GM12878 (cell line): ENCODE results near the gene SLC9A3. TPM values are rescaled to one million over a fixed set of nuclear protein-coding genes. Genes with fewer than 3 reads are reported as not detected.

Source experiments
- ATF7 ChIP-seq: fragments of 450-650 bp; IDR thresholded peaks from 2 replicates; pipeline ENCODE4 v1.6.1; 2016; ENCODE audit warnings: low read depth, mild to moderate bottlenecking
- BACH1 ChIP-seq: fragments of 450-650 bp; IDR thresholded peaks from 2 replicates; pipeline ENCODE4 v1.6.1; 2017; ENCODE audit warnings: mild to moderate bottlenecking, borderline replicate concordance
- MEF2B ChIP-seq: fragments of 450-650 bp; IDR thresholded peaks from 2 replicates; pipeline ENCODE4 v1.6.1; 2018; ENCODE audit warnings: mild to moderate bottlenecking, moderate library complexity; ENCODE audit not compliant: partially characterized antibody, poor library complexity, severe bottlenecking
- MTA2 ChIP-seq: fragments of 450-650 bp; IDR thresholded peaks from 2 replicates; pipeline ENCODE4 v1.6.1; 2016; ENCODE audit warnings: low read depth, mild to moderate bottlenecking, moderate library complexity
- MTA3 ChIP-seq: IDR thresholded peaks from 2 replicates; pipeline ENCODE4 v1.6.1; 2012; ENCODE audit warnings: low read length, inconsistent platforms, borderline replicate concordance
- NFIC ChIP-seq: IDR thresholded peaks from 2 replicates; pipeline ENCODE4 v1.6.1; 2012; ENCODE audit warnings: low read depth, mild to moderate bottlenecking, inconsistent platforms, low read length, moderate library complexity
- RBBP5 ChIP-seq: fragments of 200-600 bp; sonication (generic); conservative IDR thresholded peaks from 2 replicates; pipeline ENCODE4 v1.6.1; 2016
- RCOR1 ChIP-seq: conservative IDR thresholded peaks from 2 replicates; pipeline ENCODE4 v1.6.1; 2012; ENCODE audit warnings: low read depth, low read length, improper control_type of control experiment
- RELA ChIP-seq: fragments of 450-650 bp; IDR thresholded peaks from 2 replicates; pipeline ENCODE4 v1.8.0; 2014; ENCODE audit warnings: borderline replicate concordance; ENCODE audit not compliant: partially characterized antibody
- SMC3 ChIP-seq: IDR thresholded peaks from 2 replicates; pipeline ENCODE4 v1.6.1; 2011; ENCODE audit warnings: low read length, improper control_type of control experiment, borderline replicate concordance
- YY1 ChIP-seq: IDR thresholded peaks from 2 replicates; pipeline ENCODE4 v1.6.1; 2011; ENCODE audit warnings: low read depth, mild to moderate bottlenecking, low read length
- ZNF274 ChIP-seq: IDR thresholded peaks from one replicate; pipeline ENCODE4 v1.8.0; 2011; ENCODE audit not compliant: insufficient read length, insufficient read depth
- ZSCAN29 ChIP-seq: fragments of 450-650 bp; IDR thresholded peaks from 2 replicates; pipeline ENCODE4 v1.6.1; 2017; ENCODE audit warnings: mild to moderate bottlenecking, moderate library complexity
- polyA plus RNA-seq, 11 experiments: library from polyadenylated mRNA; depleted of rRNA in 4 of 11; unstranded in 6 of 11; stranded (reverse) in 5 of 11; fragments of >200 nt; fragmentation: Nextera tagmentation in 4 of 11; fragmentation: Illumina TruSeq in 1 of 11; extraction: Ambion mirVana in 4 of 11; extraction: Trizol in 1 of 11; gene quantifications; 1 replicate in 1 of 11; 2 replicates in 10 of 11; pipeline versions ENCODE4 v1.2.1 to v1.2.3, GENCODE V29; 2011 to 2016; ENCODE audit warnings: inconsistent platforms in 2 of 11, missing spikeins in 2 of 11, low read depth in 1 of 11
- total RNA-seq, 4 experiments: library from RNA; depleted of rRNA in 3 of 4; stranded (reverse); fragments of >200 nt in 3 of 4; fragmentation: Illumina TruSeq in 1 of 4; extraction: Trizol in 1 of 4; gene quantifications; 2 replicates each; pipeline versions ENCODE4 v1.2.1 to v1.2.3, GENCODE V29; 2013 to 2021
- TF ChIP-seq, protein P1 (sequence below): fragments of 450-650 bp; IDR thresholded peaks from 2 replicates; pipeline ENCODE4 v1.6.1; 2017; ENCODE audit warnings: mild to moderate bottlenecking, moderate library complexity
- TF ChIP-seq, protein P2 (sequence below): fragments of 450-650 bp; IDR thresholded peaks from 2 replicates; pipeline ENCODE4 v1.6.1; 2017; ENCODE audit warnings: mild to moderate bottlenecking, moderate library complexity
- TF ChIP-seq, protein P3 (sequence below): fragments of 450-650 bp; IDR thresholded peaks from 2 replicates; pipeline ENCODE4 v1.6.1; 2018; ENCODE audit warnings: borderline replicate concordance, mild to moderate bottlenecking; ENCODE audit not compliant: partially characterized antibody
- TF ChIP-seq, protein P4 (sequence below): IDR thresholded peaks from 2 replicates; pipeline ENCODE4 v1.6.1; 2012; ENCODE audit warnings: low read depth, low read length, improper control_type of control experiment

Gene SLC9A3
- total and polyA plus RNA-seq, 10 of the 15 experiments (the other 5 are each of a cell fraction or from before 2014, with no cell fraction given) = 0.04 to 5.2 (median 2.3) TPM; not detected in 1

DNA sequence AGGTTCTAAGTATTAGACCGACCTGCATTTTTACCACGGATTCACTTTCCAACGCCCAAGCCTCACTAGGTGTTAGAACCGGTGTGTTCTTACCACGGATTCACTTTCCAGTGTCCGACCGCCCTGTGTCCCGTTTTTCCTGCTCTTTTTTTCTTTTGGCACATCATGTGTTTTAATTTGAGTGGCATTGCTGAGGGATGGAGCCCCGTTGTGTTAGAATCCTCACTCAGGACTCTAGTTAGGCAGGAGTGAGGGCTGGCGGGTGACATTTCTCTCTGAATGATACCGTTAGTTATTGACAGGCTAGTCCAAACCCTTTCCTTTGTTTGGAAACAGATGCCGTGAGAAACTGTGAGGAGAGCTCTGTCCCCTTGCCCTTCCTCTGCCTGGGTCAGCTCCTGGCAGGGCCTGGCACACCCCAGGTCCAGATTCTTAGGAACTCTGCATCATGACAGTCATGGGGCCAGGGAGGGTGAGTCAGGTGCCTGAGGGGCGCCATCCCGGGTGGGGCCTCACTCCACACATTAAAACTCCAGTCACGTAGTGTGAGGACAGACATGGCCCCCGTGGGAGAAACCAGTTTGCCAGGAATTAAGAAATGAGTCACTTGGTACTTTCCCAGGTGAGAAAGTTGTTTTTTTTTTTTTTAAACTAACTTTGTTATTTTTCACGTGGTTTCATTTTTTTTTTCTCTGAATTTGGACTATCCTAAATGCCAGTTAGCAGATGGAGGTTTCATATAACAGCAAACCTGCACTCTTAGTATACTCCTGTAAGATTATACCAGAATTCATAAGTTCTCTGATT lies 65.5 kb downstream of the SLC9A3 start (continued):
- TF ChIP-seq, protein P1, sequence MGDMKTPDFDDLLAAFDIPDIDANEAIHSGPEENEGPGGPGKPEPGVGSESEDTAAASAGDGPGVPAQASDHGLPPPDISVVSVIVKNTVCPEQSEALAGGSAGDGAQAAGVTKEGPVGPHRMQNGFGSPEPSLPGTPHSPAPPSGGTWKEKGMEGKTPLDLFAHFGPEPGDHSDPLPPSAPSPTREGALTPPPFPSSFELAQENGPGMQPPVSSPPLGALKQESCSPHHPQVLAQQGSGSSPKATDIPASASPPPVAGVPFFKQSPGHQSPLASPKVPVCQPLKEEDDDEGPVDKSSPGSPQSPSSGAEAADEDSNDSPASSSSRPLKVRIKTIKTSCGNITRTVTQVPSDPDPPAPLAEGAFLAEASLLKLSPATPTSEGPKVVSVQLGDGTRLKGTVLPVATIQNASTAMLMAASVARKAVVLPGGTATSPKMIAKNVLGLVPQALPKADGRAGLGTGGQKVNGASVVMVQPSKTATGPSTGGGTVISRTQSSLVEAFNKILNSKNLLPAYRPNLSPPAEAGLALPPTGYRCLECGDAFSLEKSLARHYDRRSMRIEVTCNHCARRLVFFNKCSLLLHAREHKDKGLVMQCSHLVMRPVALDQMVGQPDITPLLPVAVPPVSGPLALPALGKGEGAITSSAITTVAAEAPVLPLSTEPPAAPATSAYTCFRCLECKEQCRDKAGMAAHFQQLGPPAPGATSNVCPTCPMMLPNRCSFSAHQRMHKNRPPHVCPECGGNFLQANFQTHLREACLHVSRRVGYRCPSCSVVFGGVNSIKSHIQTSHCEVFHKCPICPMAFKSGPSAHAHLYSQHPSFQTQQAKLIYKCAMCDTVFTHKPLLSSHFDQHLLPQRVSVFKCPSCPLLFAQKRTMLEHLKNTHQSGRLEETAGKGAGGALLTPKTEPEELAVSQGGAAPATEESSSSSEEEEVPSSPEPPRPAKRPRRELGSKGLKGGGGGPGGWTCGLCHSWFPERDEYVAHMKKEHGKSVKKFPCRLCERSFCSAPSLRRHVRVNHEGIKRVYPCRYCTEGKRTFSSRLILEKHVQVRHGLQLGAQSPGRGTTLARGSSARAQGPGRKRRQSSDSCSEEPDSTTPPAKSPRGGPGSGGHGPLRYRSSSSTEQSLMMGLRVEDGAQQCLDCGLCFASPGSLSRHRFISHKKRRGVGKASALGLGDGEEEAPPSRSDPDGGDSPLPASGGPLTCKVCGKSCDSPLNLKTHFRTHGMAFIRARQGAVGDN = peak; percentile 74; the same call in 1 of the 2 replicates
- TF ChIP-seq ZSCAN29 = no peak
- TF ChIP-seq MEF2B = peak; percentile 69
- TF ChIP-seq RELA = peak; percentile 96
- TF ChIP-seq SMC3 = no peak
- TF ChIP-seq RBBP5 = no peak
- peak; percentile 85; the same call in 1 of the 2 replicates for TF ChIP-seq BACH1
- no peak for TF ChIP-seq MTA3
- TF ChIP-seq ZNF274 = no peak
- TF ChIP-seq RCOR1 = no peak
- TF ChIP-seq, protein P2, sequence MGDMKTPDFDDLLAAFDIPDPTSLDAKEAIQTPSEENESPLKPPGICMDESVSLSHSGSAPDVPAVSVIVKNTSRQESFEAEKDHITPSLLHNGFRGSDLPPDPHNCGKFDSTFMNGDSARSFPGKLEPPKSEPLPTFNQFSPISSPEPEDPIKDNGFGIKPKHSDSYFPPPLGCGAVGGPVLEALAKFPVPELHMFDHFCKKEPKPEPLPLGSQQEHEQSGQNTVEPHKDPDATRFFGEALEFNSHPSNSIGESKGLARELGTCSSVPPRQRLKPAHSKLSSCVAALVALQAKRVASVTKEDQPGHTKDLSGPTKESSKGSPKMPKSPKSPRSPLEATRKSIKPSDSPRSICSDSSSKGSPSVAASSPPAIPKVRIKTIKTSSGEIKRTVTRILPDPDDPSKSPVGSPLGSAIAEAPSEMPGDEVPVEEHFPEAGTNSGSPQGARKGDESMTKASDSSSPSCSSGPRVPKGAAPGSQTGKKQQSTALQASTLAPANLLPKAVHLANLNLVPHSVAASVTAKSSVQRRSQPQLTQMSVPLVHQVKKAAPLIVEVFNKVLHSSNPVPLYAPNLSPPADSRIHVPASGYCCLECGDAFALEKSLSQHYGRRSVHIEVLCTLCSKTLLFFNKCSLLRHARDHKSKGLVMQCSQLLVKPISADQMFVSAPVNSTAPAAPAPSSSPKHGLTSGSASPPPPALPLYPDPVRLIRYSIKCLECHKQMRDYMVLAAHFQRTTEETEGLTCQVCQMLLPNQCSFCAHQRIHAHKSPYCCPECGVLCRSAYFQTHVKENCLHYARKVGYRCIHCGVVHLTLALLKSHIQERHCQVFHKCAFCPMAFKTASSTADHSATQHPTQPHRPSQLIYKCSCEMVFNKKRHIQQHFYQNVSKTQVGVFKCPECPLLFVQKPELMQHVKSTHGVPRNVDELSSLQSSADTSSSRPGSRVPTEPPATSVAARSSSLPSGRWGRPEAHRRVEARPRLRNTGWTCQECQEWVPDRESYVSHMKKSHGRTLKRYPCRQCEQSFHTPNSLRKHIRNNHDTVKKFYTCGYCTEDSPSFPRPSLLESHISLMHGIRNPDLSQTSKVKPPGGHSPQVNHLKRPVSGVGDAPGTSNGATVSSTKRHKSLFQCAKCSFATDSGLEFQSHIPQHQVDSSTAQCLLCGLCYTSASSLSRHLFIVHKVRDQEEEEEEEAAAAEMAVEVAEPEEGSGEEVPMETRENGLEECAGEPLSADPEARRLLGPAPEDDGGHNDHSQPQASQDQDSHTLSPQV = peak; percentile 17; the same call in 1 of the 2 replicates
- peak; percentile 67 for TF ChIP-seq MTA2
- peak; percentile 70 for TF ChIP-seq ATF7
- TF ChIP-seq YY1 = peak; percentile 82
- TF ChIP-seq NFIC = peak; percentile 41; the same call in 1 of the 2 replicates
- TF ChIP-seq, protein P3, sequence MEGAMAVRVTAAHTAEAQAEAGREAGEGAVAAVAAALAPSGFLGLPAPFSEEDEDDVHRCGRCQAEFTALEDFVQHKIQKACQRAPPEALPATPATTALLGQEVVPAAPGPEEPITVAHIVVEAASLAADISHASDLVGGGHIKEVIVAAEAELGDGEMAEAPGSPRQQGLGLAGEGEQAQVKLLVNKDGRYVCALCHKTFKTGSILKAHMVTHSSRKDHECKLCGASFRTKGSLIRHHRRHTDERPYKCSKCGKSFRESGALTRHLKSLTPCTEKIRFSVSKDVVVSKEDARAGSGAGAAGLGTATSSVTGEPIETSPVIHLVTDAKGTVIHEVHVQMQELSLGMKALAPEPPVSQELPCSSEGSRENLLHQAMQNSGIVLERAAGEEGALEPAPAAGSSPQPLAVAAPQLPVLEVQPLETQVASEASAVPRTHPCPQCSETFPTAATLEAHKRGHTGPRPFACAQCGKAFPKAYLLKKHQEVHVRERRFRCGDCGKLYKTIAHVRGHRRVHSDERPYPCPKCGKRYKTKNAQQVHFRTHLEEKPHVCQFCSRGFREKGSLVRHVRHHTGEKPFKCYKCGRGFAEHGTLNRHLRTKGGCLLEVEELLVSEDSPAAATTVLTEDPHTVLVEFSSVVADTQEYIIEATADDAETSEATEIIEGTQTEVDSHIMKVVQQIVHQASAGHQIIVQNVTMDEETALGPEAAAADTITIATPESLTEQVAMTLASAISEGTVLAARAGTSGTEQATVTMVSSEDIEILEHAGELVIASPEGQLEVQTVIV = no peak
- TF ChIP-seq, protein P4, sequence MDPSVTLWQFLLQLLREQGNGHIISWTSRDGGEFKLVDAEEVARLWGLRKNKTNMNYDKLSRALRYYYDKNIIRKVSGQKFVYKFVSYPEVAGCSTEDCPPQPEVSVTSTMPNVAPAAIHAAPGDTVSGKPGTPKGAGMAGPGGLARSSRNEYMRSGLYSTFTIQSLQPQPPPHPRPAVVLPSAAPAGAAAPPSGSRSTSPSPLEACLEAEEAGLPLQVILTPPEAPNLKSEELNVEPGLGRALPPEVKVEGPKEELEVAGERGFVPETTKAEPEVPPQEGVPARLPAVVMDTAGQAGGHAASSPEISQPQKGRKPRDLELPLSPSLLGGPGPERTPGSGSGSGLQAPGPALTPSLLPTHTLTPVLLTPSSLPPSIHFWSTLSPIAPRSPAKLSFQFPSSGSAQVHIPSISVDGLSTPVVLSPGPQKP = no peak
